GM19099 (cell line): Measurements from ENCODE around the gene BHLHE23.

Experiments used
- POLR2A ChIP-seq: IDR thresholded peaks from 3 replicates; pipeline ENCODE4 v1.6.1; 2011; ENCODE audit warnings: low read depth; ENCODE audit not compliant: insufficient read length; ENCODE audit errors: extremely low read depth

BHLHE23 gene

DNA sequence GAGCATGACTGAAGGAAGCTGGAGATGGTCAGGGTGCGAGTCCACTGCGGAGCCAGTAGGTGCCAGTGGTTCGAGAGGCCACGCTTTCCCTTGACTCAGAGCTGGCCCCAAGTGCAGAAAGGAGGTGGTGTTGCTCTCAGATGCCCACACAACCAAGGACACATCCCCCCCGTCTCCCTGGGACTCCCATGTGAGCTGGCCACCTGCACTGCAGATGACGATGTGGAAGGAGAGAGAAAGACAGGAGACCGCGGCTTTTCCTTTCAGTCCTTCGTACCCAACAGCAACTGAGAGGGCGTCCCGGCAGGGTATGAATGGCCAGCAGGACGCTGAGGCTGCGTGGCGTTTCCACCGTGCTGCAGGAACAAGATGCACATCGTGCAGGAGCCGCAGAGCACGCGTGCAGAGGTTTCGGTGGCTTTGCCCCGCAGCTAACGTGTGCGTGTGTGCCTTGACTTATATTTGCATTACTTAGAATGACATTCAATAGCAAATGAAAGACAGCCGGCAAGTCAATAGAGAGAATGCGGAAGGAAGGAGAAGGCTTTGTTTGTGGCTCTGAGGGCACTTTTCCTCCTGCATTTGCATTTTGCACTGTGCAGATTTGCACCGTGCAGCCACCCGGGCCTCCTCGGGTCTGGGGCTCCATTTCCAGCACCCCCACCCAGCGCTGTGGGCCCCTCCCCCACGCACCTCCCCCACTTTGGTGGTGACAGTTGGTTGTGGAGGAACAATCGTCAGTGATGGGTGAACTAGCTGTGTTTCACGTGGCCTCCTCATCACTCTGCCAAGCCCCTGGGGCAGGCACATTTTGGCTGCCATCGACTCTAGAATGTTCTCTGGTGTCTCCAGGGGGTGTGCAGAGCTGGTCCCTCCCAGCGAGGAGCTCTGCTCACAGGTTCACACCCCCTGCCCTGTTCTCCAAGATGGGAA is 26.4 kb upstream of the BHLHE23 start:
- no peak for TF ChIP-seq POLR2A

DNA sequence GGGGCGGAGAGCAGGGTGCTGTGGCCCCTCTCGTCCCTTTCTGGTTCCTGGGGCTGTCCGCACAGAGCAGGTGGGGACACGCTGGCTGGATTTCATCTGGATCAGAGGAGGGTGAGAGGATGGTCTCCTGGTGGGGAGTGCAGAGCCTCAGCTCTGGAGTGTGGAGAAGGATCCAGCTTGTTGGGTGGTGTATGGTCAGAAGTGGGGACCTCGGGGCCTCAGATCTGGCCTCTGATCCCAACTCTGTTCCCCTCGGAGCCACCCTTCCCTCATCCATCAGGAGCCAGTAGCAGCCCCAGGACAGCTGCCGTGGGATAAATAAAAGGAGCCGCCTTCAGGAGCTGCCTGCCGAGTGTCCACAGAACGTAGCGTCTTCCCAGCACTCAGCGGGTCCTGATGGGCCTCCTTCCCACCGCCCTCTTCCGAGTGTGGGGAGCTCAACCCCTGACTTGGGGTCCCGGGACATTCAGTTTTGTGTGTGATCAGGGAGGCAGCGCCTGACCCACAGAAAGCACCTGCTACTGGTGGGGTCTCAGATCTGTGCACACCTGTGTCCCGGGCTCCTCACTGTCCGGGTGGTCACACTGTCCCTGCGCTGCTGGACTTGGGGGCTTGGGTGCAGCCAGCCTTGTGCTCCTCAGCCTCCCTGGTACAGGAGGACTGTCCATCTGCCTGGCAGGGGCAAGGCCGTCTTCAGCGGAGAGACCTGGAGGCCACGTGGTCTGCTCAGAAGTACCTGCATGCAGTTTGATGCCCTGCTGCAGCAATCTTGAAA is 25.4 kb upstream of the BHLHE23 start:
- TF ChIP-seq POLR2A, result no peak

- no peak for TF ChIP-seq POLR2A
These were observed 24.7 kb upstream of the BHLHE23 start for GRCh38 chr20:63031251-63032014.

DNA sequence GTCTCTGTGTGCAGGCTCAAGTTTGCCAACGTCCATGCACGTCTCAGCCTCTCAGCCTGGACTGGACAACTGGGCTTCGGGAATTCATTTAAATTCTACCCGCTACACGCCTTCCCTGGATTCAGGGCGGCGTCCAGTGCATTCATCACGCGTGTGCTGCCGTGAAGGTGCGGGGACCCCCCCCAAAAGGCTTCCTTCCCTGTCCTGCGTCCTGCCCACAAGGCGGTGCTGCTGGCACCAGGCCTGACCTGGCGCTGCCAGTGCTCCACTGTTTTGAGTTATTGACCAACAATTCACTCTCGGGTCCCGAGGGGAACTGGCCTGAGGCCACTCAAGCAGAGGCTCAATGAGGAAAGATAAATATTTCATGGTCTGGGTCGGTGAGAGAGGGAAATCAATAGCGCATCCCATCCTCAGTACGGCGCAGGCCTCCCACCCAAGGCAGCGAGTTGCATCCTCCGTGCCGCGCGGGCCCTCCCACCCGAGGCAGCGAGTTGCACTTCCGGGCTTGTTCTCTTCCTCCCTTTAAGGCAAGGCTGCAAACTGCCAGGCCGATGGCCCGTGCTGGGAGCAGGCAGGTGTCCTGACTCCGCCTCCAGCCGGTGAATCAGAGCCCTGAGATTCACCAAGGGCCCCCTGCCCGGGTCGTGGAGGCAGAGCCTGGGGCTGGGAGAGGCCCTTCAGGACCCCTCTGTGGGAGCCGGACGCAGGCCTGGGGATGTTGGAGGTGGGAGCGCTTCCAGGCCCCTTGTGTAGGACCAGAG is 22.8 kb upstream of the BHLHE23 start:
- no peak for TF ChIP-seq POLR2A

GRCh38 chr20:63028461-63028921 is 21.7 kb upstream of the BHLHE23 start:
- TF ChIP-seq POLR2A, result no peak

GRCh38 chr20:63027922-63028389 is 21.2 kb upstream of the BHLHE23 start:
- no peak for TF ChIP-seq POLR2A

DNA sequence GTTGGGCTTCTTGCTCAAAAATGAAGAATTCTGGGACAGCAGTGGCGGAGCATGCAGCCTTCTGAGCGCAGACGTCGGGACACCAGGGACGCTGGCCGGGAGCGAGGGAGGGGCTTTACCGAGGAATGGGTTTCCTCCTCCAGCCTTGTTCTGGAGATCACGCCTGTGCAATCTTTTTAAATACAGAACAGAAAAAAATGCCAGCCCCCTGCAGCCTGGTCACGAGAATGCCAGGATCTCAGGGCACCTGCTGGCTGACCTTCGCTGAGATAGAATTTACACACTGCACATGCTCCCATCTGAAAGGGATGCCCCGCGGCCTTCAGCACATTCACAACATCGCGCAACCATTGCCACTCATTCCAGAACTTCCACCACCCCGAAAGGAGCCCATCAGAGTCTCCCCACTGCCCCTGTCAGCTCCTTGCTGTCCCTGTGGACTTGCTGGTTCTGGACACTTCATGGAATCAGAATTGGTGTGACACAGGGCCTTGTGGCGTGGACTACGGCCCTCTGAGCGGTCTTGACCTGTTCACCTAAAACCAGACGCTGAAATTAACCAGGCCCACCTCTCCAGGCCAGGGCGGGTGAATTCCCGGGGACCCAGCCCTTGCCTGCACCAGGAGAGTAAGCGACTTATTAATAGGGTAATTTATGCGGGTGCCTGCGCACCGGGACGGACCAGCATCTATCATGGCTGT is 20.6 kb upstream of the BHLHE23 start:
- TF ChIP-seq POLR2A, result no peak

DNA sequence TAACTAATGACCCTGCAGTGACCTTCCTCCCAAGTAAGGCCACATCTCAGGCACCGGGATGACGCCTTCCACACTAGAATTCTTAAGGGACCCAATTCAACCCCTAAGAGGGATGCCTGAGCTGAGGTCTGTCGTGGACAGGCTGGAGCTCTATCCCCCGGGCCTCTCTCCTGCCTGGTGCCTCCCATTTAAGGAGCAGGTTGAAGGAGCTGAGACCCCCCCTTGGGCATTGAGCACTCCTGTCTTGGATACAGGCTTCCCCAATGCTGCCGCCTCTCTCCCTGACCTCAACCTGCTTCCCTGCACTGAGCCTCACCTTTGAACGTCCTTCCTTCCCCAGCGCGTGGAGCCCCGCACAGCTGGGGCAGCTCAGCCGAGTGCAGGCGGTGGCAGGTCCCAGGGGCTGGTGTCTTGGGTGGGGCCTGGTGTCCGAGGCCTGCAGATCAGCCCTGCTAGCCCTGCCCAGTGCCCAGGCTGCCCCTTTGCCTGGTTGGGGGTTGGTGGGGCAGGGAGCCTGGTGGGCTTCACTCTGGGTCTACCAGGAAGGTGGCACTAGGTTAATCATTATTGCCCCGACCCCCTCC is 19.9 kb upstream of the BHLHE23 start:
- no peak for TF ChIP-seq POLR2A

- TF ChIP-seq POLR2A, result no peak
These were observed 19.0 kb upstream of the BHLHE23 start for GRCh38 chr20:63025534-63026331.

GRCh38 chr20:63024573-63025392 is 18.0 kb upstream of the BHLHE23 start:
- TF ChIP-seq POLR2A, result no peak

DNA sequence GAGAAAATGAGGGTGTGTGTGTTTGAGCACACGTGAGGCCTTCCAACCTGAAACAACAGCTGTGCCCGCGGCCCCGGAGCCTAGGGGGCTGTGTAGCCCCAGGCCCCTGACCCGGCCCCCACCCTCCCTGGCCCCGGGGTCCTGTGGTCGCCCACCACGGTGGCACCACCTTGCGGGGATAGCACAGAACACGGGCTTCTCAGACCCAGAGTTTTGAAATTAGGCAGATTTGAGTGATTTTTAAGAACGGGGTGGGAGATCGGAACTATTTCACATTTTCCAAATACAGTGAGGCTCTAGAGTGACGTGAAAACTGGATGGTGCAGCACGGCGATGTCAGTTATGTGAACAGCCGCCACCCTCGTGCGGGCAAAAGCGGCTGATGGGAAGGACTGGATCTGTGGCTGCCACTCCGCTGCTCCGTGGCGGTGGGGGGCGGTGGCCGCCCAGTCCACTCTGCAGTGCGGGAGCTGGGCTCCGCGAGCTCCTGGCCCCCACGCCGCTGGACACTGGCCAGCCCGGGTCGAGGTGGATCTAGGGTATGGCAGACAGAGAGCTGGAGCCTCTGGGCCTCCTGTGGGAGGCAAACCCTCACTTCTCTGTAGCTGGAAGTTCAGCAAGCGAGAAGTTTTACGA is 17.3 kb upstream of the BHLHE23 start:
- no peak for TF ChIP-seq POLR2A
